Gastrocnemius medialis (tissue), 4 donors: ENCODE results near the gene SORD. TPM values are rescaled to one million over a fixed set of nuclear protein-coding genes. Genes with fewer than 3 reads are reported as not detected.
"Not testable (repeated sequence)": the region's sequence is repeated elsewhere in the genome, so short reads cannot be mapped to it uniquely, and the experiment has no call there.

ENCODE experiments used
- ATAC-seq, 2 donors: fragments of 150-250 bp; one replicate each; pipeline ENCODE4 v1.9.1; 2016
- DNase-seq, 2 donors: peaks; one replicate each; pipeline ENCODE4 v3.0.0-alpha.2; 2019
- H3K27ac ChIP-seq, 4 donors: fragments of 200-600 bp; sonication (generic); 1 replicate in 1 of 4; 2 replicates in 3 of 4; pipeline ENCODE4 v1.5.1; 2016 to 2018; ENCODE audit warnings: mild to moderate bottlenecking in 2 of 4, moderate library complexity in 1 of 4
- H3K27me3 ChIP-seq, 3 donors: fragments of 200-600 bp; sonication (generic) in 2 of 3; 1 replicate in 1 of 3; 2 replicates in 2 of 3; pipeline versions ENCODE4 v1.5.1 to v1.6.0; 2016 to 2019; ENCODE audit warnings: mild to moderate bottlenecking in 1 of 3, moderate library complexity in 1 of 3
- H3K36me3 ChIP-seq, 2 donors: fragments of 200-600 bp; sonication (generic) in 1 of 2; one replicate each; pipeline ENCODE4 v1.5.1; 2017 to 2018
- H3K4me1 ChIP-seq, 2 donors: fragments of 200-600 bp; sonication (generic) in 1 of 2; one replicate each; pipeline ENCODE4 v1.5.1; 2016 to 2017; ENCODE audit warnings: mild to moderate bottlenecking in 2 of 2
- H3K4me3 ChIP-seq, 4 donors: fragments of 200-600 bp; sonication (generic) in 3 of 4; 1 replicate in 1 of 4; 2 replicates in 3 of 4; pipeline ENCODE4 v1.5.1; 2016 to 2019; ENCODE audit warnings: mild to moderate bottlenecking in 2 of 4
- H3K9me3 ChIP-seq, 3 donors: fragments of 200-600 bp; sonication (generic) in 2 of 3; 1 replicate in 1 of 3; 2 replicates in 2 of 3; pipeline ENCODE4 v1.5.1; 2016 to 2019
- CTCF ChIP-seq, 5 experiments: fragments of 450-650 bp in 3 of 5; fragments of 200-600 bp in 2 of 5; sonication (generic) in 2 of 5; IDR thresholded peaks in 4 of 5; conservative IDR thresholded peaks in 1 of 5; 1 replicate in 4 of 5; 2 replicates in 1 of 5; pipeline ENCODE4 v1.5.1; 2016 to 2019; ENCODE audit warnings: antibody characterized with exemption in 5 of 5, mild to moderate bottlenecking in 3 of 5, moderate library complexity in 3 of 5
- POLR2A ChIP-seq, 2 donors: fragments of 450-650 bp; IDR thresholded peaks; one replicate each; pipeline ENCODE4 v1.6.1; 2017; ENCODE audit warnings: antibody characterized with exemption in 2 of 2, mild to moderate bottlenecking in 2 of 2, moderate library complexity in 2 of 2
- in situ Hi-C, 4 donors: fragments of 200-750 bp; cut with MboI; loops; one replicate each; pipeline versions ENCODE4 v1.15.0 to v1.8.0; 2017; ENCODE audit warnings: low sequenced_read_pairs in 4 of 4
- intact Hi-C: fragments of 100-400 bp; cut with DNase I; formaldehyde crosslinking; loops from one replicate; pipeline ENCODE4 v1.15.1; 2023; ENCODE audit warnings: low total_unique reads
- total RNA-seq, 4 donors: library from RNA; depleted of rRNA; stranded (reverse); fragments of >200 nt; gene quantifications; one replicate each; pipeline versions ENCODE4 v1.1.0 to v1.2.3, GENCODE V29; 2016

SORD gene
- total RNA-seq, 4 donors from 2014 or later = 2.6 to 11.6 (median 3.6) TPM

- H3K36me3 ChIP-seq, H3K9me3 ChIP-seq, H3K27me3 ChIP-seq, H3K27ac ChIP-seq, H3K4me1 ChIP-seq, H3K4me3 ChIP-seq: not testable (repeated sequence)
- intact Hi-C loops (loop anchor here (5.0 kb wide), 2 partner anchors 70 to 185 kb away; no protein-coding TSS in a partner anchor), in situ Hi-C loops (loop anchor here in 1 of 4 donors (25.0 kb wide), 1 partner anchor 175 kb away; no protein-coding TSS in a partner anchor)
- ATAC-seq (peak; percentile 65 to 85), DNase-seq (peak; percentile 32 to 40)
- peak; percentile 66 to 87 (median 66) for TF ChIP-seq CTCF (IDR thresholded peaks at IDR 0.05 in 4 of 5, conservative IDR thresholded peaks at IDR 0.05 in 1 of 5)
Measured at GRCh38 chr15:45036812-45037781, 14.1 kb downstream of the SORD start.

DNA sequence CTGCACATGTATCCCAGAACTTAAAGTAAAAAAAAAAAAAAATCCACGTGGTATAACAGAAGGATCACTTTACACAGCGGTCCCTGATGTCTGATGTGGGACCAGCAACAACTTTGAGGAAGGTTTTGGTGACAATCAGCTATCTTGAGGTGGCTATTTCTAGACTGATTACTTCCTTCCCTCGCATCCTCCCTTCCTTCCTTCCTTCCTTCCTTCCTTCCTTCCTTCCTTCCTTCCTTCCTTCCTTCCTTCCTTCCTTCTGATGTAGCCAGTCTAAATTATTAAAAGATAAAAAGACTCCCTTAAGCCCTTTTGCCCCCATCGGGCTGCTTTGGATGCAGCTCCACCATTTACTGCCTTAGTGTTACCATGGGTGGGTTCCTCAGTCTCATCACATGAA, 14.9 kb downstream of the SORD start:
- TF ChIP-seq POLR2A (IDR thresholded peaks at IDR 0.05) (no peak), CTCF (IDR thresholded peaks at IDR 0.05 in 4 of 5, conservative IDR thresholded peaks at IDR 0.05 in 1 of 5) (no peak)
- in situ Hi-C loops (loop anchor here in 1 of 4 donors (25.0 kb wide), 1 partner anchor 176 kb away; no protein-coding TSS in a partner anchor), intact Hi-C loops (loop anchor here (5.0 kb wide), 2 partner anchors 71 to 186 kb away; no protein-coding TSS in a partner anchor)
- H3K27ac ChIP-seq = no peak overlapping the region
- no peak for ATAC-seq
- no peaks in the 10 kb centered on the region for H3K36me3 ChIP-seq
- no peak for DNase-seq
- H3K27me3 ChIP-seq = no peaks in the 10 kb centered on the region
- H3K4me1 ChIP-seq = peaks cover 0 to 3% of the 10 kb centered on the region in 2 donors
- H3K4me3 ChIP-seq = no peak overlapping the region
- no peaks in the 10 kb centered on the region for H3K9me3 ChIP-seq

DNA sequence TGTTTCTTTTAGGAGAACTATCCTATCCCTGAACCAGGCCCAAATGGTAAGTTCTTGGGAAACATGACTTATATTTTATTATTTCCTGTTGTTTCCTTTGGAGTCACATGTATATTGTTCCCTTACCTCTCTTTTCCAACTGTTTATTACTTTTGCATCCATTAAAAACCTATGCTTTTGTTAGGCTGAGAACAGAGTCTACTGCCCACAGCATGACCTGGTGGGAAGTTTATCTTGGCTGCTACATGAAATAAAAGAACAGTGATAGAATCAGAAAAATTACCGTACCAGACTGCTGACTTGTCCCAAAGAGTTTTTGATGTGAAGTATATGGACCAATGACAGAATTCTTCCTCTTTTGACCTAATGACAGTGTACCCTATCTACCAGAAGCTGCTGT, 17.4 kb downstream of the SORD start:
- H3K27me3 ChIP-seq, H3K27ac ChIP-seq, H3K9me3 ChIP-seq, DNase-seq, H3K4me1 ChIP-seq, H3K36me3 ChIP-seq, H3K4me3 ChIP-seq, ATAC-seq, intact Hi-C loops: not testable (repeated sequence)
- in situ Hi-C loops = loop anchor here in 1 of 4 donors (25.0 kb wide), 1 partner anchor 178 kb away; no protein-coding TSS in a partner anchor

- H3K4me1 ChIP-seq, H3K9me3 ChIP-seq, H3K27ac ChIP-seq, intact Hi-C loops, H3K27me3 ChIP-seq, DNase-seq, H3K4me3 ChIP-seq, ATAC-seq, H3K36me3 ChIP-seq: not testable (repeated sequence)
- in situ Hi-C loops = loop anchor here in 1 of 4 donors (25.0 kb wide), 1 partner anchor 179 kb away; no protein-coding TSS in a partner anchor
Measured at GRCh38 chr15:45041538-45041937, 18.5 kb downstream of the SORD start.

DNA sequence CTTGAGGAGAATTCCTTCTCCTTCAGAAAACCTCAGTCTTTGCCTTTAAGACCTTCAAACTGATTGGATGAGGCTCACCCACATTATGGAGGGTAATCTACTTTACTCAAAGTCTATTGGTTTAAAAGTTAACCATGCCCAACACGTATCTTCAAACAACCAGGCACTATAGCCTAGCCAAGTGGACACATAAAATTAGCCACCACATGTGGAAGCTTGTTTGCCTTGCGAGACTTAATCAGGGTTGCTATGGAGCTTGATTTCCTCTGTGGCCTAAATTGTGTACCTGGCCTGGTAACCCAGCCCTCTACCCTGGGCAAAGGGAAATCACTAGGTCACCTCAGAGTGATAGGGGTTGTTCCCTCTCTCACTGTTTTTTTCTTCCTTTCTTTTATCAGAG, 19.9 kb downstream of the SORD start:
- H3K4me1 ChIP-seq, H3K4me3 ChIP-seq, H3K36me3 ChIP-seq, H3K9me3 ChIP-seq, ATAC-seq, H3K27ac ChIP-seq, H3K27me3 ChIP-seq, intact Hi-C loops, DNase-seq: not testable (repeated sequence)
- in situ Hi-C loops = loop anchor here in 1 of 4 donors (25.0 kb wide), 1 partner anchor 181 kb away; no protein-coding TSS in a partner anchor

- H3K9me3 ChIP-seq, H3K27me3 ChIP-seq, intact Hi-C loops, H3K27ac ChIP-seq, DNase-seq, H3K4me3 ChIP-seq, ATAC-seq, H3K4me1 ChIP-seq, H3K36me3 ChIP-seq: not testable (repeated sequence)
- in situ Hi-C loops = loop anchor here in 1 of 4 donors (25.0 kb wide), 1 partner anchor 182 kb away; no protein-coding TSS in a partner anchor
Measured at GRCh38 chr15:45044270-45044669, 21.3 kb downstream of the SORD start.

DNA sequence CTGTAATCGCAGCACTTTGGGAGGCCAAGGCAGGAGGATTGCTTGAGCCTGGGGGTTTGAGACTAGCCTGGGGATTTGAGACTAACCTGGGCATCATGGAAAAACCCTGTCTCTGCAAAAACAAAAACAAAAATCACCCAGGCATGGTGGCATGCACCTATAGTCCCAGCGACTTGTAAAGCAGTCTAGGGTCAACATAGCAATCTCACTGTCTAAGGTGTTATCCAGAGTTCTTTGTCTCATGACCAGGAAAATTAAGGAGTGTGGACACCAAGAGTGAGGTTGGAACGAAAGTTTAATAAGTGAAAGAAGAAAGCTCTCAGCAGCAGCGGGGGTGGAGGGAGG, 25.4 kb downstream of the SORD start:
- H3K9me3 ChIP-seq, H3K4me1 ChIP-seq, ATAC-seq, H3K27me3 ChIP-seq, intact Hi-C loops, H3K36me3 ChIP-seq, DNase-seq, H3K27ac ChIP-seq, H3K4me3 ChIP-seq: not testable (repeated sequence)
- in situ Hi-C loops = loop anchor here in 1 of 4 donors (25.0 kb wide), 1 partner anchor 186 kb away; no protein-coding TSS in a partner anchor
